Stimulated activated CD8-positive, alpha-beta memory T cell treated with anti-CD3 and anti-CD28 coated beads, Interleukin-2, amount 100 ng/mL, for 48 hours (primary cell): ENCODE results near the gene CXCR3.
"Not testable (repeated sequence)": the region's sequence is repeated elsewhere in the genome, so short reads cannot be mapped to it uniquely, and the experiment has no call there.

Source experiments
- DNase-seq, 2 donors: peaks; one replicate each; pipeline ENCODE4 v3.0.0-alpha.2; 2020; ENCODE audit warnings: low read depth in 2 of 2

Gene CXCR3

DNA sequence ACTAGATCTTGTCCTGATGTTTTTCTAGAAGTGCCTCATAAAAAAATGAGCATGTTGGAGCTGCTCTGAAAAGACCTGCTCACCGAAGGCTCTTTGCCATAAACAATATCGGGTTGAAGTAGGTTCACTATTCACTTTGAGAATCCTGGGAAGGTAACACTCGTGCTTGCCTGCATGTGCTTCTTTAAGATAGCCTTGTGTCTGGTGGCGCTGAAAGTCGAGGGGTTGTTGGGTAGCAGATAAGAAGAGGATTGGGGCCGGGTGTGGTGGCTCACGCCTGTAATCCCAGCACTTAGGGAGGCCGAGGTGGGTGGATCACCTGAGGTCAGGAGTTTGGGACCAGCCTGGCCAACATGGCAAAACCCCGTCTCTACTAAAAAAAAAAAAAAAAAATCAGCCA lies 6.6 kb downstream of the CXCR3 start:
- DNase-seq, result not testable (repeated sequence)

DNA sequence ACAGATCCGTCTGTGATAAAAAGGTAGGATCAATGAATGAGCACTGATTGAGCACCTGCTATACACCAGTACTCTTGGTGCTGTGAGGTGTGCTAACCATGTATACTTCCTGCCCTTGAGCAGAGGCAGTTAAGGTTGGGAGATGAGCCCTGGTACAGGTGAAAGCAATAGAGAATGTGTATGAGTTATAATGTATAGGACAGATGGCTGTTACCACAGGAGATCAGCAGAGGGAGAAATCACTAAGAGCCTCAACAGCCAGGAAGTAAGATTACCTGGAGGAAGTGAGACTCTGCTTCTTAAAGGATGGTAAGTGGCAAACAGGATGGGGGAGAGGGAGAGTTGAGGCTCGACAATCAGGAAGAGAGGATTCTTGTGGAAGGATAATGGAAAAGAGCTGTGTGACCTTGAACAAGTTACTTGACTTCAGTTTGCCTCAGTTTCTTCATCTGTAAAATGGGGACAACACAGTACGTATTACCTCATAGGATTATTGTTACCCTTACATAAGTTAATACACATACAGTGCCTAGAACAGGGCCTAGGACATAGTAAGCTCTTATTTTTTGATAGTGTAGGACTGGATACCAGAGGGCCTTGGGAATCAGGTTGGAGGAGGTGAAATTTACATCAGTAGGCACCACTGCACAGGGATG lies 9.1 kb downstream of the CXCR3 start:
- DNase-seq, result no peak

DNA sequence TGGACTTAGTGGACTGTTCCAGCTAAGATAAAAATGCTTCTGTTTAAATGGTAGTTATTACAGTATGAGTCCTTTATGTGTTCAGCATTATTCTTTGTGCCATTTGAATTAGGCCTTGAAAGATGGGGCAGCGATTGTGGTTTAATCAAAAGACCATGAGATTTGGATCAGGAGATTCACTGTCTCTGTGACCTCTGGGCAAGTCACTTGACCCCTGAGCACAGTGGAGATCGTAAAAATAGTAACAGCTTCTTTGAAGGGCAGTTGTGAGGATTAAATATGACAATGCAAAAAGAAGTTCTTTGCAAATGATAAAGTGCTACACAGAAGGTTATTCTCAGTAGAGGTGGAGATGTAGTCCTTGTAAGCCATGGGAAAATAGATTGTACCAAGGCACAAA lies 10.8 kb downstream of the CXCR3 start:
- no peak for DNase-seq

GRCh38 chrX:71606536-71607216 lies 11.6 kb downstream of the CXCR3 start:
- DNase-seq, result no peak

GRCh38 chrX:71604796-71605568 lies 13.3 kb downstream of the CXCR3 start:
- no peak for DNase-seq

- DNase-seq, result no peak
These were observed 14.2 kb downstream of the CXCR3 start for GRCh38 chrX:71604141-71604540.

GRCh38 chrX:71603618-71604017 lies 14.7 kb downstream of the CXCR3 start:
- DNase-seq, result no peak

DNA sequence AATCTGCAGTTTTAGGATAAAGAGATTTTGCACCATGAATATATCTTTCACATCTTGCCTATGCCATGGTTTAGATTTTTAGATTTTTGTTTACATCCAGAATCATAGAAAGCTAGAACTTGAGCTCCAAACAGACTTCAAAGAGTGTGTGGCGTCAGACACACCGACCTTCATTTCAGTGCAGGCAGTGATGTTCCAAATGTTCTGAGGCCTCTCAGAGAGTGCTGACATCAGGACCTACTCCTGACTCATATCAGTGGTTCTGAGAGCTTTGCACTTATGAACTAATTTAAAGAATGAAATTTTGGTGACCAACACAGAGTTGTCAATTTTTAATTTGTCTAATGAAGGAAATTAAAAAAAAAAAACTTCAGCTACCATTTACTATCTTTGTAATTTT lies 18.3 kb downstream of the CXCR3 start:
- DNase-seq, result no peak

GRCh38 chrX:71593210-71593609 lies 25.1 kb downstream of the CXCR3 start:
- not testable (repeated sequence) for DNase-seq

DNA sequence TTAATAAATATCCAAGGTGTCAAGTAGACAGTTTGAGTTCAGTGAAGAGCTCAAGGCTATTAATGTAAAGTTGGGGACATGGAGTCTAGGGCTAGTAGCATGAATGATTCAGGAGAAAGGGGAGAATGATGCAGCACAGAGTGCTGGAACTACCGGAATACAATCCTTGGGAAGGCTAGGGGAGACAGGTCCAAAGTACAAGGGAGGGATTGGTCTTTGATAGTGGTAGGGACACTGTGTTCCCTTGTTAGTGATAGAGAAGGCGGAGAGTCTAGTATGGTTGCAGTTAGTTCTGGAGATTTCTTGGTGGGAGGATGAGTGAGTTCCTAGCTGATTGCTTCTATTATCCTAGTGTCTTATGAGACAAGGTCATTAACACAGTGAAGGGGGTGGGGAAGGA lies 31.4 kb downstream of the CXCR3 start:
- no peak for DNase-seq

DNA sequence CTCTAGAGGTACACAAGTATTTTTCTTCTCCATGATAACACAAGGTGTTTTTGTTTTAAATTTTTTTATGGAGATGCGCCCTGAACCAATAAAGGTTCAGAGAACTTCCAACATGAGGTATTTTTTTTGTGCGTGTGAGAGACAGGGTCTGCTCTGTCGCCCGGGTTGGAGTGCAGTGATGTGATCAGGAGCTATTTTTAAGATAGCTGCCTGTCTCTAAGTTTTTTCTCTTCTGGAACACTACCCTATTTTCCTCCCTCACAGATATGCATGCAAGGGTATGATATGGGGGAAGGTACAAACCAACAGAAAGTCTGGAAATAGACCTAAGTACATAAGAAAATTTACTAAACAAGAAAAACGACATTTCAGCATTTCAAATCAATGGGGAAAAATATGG lies 37.1 kb downstream of the CXCR3 start:
- no peak for DNase-seq

DNA sequence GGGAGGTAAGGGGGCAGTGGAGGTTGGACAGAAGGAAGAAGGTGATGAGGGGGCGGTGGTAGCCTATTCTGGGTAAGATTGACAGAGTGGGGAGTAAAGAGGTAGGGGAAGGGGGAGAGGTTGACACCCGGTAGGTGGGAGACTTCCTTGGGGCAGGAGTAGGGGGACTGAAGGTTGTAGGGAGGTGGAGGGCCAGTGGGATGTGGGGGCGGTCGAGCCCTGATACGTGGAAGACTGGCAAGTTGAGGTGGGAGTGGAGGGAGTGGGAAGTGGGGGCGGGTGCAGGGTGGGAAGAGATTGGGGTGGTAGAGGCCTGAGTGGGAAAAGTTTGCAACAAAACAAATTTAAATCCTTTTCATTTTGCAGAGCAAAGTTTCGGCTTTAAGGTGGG lies 38.3 kb downstream of the CXCR3 start:
- no peak for DNase-seq

- no peak for DNase-seq
These were observed 38.9 kb downstream of the CXCR3 start for GRCh38 chrX:71579136-71579989.

GRCh38 chrX:71578253-71579135 lies 39.8 kb downstream of the CXCR3 start, which contains the start of gene GCNA:
GCNA (plus strand) TSS chrX:71578437; CDS start chrX:71580822, 2,385 bp downstream.
- no peak for DNase-seq

DNA sequence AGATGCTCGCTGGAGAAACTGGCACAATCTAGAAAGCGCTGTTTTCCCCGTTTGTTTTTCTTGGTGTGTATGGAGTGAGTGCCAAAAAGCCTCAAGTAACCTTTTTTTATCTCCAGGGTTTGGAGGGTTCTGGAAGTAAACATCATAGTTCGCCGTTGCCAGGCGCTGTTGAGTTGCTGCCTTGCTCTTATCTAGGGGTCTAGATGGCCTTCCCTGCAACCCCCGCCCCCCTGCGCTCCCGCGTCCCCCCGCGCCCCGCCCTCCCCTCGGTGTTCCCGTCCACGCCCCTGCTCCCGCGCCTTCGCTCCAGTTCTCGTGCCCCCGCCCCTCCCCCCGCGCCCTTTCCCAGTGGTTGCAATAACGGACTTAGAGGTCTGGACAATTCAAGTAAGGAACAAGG lies 40.6 kb downstream of the CXCR3 start:
- no peak for DNase-seq

GRCh38 chrX:71573590-71573989 lies 44.7 kb downstream of the CXCR3 start:
- DNase-seq, result no peak

GRCh38 chrX:71571390-71571789 lies 46.9 kb downstream of the CXCR3 start:
- DNase-seq, result not testable (repeated sequence)
